Naive B cell (primary cell): ENCODE measurements around the gene OPN1MW2. TPM values are rescaled to one million over a fixed set of nuclear protein-coding genes. Genes with fewer than 3 reads are reported as not detected.
"Not testable (repeated sequence)": the region's sequence is repeated elsewhere in the genome, so short reads cannot be mapped to it uniquely, and the experiment has no call there.

Experiments
- ATAC-seq, 2 donors: fragments of 150-1000 bp; cut with Tn5 transposase; 2 replicates each; pipeline ENCODE4 v1.10.0; 2021; ENCODE audit warnings: low read depth in 2 of 2, mild to moderate bottlenecking in 2 of 2, moderate library complexity in 2 of 2
- DNase-seq: peaks from one replicate; pipeline ENCODE4 v3.0.0; 2022
- H3K27ac Mint-ChIP-seq, 6 donors: one replicate each; pipeline ENCODE4 v1.8.0; 2020 to 2022; ENCODE audit warnings: mild to moderate bottlenecking in 6 of 6, mixed read lengths in 6 of 6, moderate library complexity in 5 of 6, inconsistent platforms in 2 of 6
- H3K27me3 Mint-ChIP-seq, 3 donors: one replicate each; pipeline ENCODE4 v1.8.0; 2021 to 2022; ENCODE audit warnings: mixed read lengths in 3 of 3, mild to moderate bottlenecking in 1 of 3
- H3K36me3 Mint-ChIP-seq, 2 donors: one replicate each; pipeline ENCODE4 v1.8.0; 2020 to 2022; ENCODE audit warnings: mixed read lengths in 2 of 2, inconsistent platforms in 1 of 2, mild to moderate bottlenecking in 1 of 2
- H3K4me1 Mint-ChIP-seq, 3 donors: one replicate each; pipeline ENCODE4 v1.8.0; 2020 to 2022; ENCODE audit warnings: mixed read lengths in 3 of 3, inconsistent platforms in 1 of 3, mild to moderate bottlenecking in 1 of 3, moderate library complexity in 1 of 3
- H3K4me3 Mint-ChIP-seq, 8 donors: one replicate each; pipeline ENCODE4 v1.8.0; 2020 to 2022; ENCODE audit warnings: mild to moderate bottlenecking in 8 of 8, mixed read lengths in 8 of 8, moderate library complexity in 8 of 8, inconsistent platforms in 2 of 8
- H3K9me3 Mint-ChIP-seq, 7 donors: one replicate each; pipeline ENCODE4 v1.8.0; 2020 to 2022; ENCODE audit warnings: mixed read lengths in 7 of 7, mild to moderate bottlenecking in 5 of 7, inconsistent platforms in 2 of 7, moderate library complexity in 1 of 7
- polyA plus RNA-seq, 6 donors: library from polyadenylated mRNA; unstranded; fragments of 300-500 nt; fragmentation: Illumina TruSeq; gene quantifications; one replicate each; pipeline ENCODE4 v1.2.3, GENCODE V29; 2021; ENCODE audit warnings: low read depth in 6 of 6

OPN1MW2 gene
- polyA plus RNA-seq: not detected

GRCh38 chrX:154219456-154219855 lies at the start of gene OPN1MW2:
OPN1MW2 (plus strand) TSS chrX:154219756; CDS start chrX:154219816, 60 bp downstream.
- ATAC-seq, H3K27me3 Mint-ChIP-seq, H3K27ac Mint-ChIP-seq, H3K36me3 Mint-ChIP-seq, H3K9me3 Mint-ChIP-seq, DNase-seq, H3K4me3 Mint-ChIP-seq, H3K4me1 Mint-ChIP-seq: not testable (repeated sequence)

DNA sequence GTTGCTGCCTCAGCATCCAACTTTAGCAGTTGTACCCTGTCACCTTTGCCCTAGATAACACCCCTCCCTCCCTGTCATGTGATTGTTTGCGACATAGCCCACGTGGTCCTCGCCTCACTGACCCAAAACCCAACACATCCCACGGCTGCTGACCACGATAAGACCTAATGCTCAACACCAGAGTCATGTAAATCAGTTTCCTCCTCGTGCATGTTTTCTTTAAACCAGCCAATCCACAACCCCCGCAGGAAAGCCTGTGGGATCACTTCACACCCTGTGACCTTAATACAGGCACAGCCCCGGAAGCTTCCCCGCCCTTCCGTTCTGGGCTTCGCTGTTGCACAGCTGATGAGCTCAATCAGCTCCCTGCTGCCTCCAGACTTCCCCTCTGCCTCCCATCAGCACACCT lies 47.0 kb upstream of the OPN1MW2 start:
- H3K27ac Mint-ChIP-seq: not testable (repeated sequence)

GRCh38 chrX:154174356-154174755 lies 45.2 kb upstream of the OPN1MW2 start:
- H3K27me3 Mint-ChIP-seq, DNase-seq, ATAC-seq, H3K4me1 Mint-ChIP-seq, H3K27ac Mint-ChIP-seq, H3K9me3 Mint-ChIP-seq, H3K4me3 Mint-ChIP-seq, H3K36me3 Mint-ChIP-seq: not testable (repeated sequence)

More for the DNA sequence above, 47.0 kb upstream of the OPN1MW2 start:
- H3K27me3 Mint-ChIP-seq, H3K4me3 Mint-ChIP-seq, DNase-seq, H3K9me3 Mint-ChIP-seq, H3K36me3 Mint-ChIP-seq, H3K4me1 Mint-ChIP-seq: not testable (repeated sequence)
- ATAC-seq: peak; percentile 92 to 94

DNA sequence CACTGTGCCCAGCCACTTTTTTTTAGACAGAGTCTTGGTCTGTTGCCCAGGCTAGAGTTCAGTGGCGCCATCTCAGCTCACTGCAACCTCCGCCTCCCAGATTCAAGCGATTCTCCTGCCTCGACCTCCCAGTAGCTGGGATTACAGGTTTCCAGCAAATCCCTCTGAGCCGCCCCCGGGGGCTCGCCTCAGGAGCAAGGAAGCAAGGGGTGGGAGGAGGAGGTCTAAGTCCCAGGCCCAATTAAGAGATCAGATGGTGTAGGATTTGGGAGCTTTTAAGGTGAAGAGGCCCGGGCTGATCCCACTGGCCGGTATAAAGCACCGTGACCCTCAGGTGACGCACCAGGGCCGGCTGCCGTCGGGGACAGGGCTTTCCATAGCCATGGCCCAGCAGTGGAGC lies 37.3 kb upstream of the OPN1MW2 start, which contains the start of gene OPN1MW:
Gene OPN1MW (plus strand): TSS at position 301 of the 400 bp plus-strand sequence. CDS start 82 bp downstream, at position 383.
- H3K4me1 Mint-ChIP-seq, H3K36me3 Mint-ChIP-seq, H3K4me3 Mint-ChIP-seq, H3K27ac Mint-ChIP-seq, DNase-seq, H3K27me3 Mint-ChIP-seq, H3K9me3 Mint-ChIP-seq, ATAC-seq: not testable (repeated sequence)

DNA sequence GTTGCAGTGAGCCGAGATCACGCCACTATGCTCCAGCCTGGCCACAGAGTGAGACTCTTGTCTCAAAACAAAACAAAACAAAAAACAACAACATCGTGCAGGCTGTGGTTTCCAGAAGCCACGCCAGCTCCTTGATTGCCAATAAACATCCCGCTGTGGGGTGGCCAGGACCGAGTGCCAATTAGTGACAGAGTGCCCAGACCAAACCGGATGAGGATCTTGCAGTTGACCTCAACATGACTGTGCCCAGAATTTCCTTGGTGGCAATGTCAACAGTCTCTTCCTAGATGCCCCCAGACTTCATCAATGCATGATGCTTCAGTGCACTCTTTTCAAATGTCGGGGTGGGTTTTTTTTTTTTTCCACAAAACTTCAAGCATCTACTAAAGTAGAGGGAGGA lies 35.8 kb upstream of the OPN1MW2 start:
- H3K36me3 Mint-ChIP-seq, DNase-seq, ATAC-seq, H3K27ac Mint-ChIP-seq, H3K4me3 Mint-ChIP-seq, H3K4me1 Mint-ChIP-seq, H3K9me3 Mint-ChIP-seq, H3K27me3 Mint-ChIP-seq: not testable (repeated sequence)

DNA sequence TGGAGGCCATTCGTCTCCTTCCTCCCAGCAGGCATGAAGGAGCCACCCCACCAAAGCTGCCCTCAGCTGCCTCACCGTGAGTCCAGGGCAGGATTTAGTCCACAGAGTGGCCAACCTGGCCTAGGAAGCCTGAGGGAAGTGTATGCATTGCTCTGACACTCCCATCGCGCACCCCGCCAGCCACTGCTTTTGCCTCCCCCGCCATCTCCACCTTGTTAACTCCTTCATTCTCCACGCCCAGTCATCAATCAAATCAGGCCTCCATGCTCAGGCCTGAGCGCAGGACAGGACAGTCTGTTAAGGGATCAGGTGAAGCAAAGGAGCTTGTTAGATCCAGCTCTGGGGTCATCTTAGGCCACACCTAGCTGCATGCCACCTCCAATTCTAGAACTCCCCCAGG lies 26.7 kb upstream of the OPN1MW2 start:
- H3K27ac Mint-ChIP-seq, H3K27me3 Mint-ChIP-seq, H3K4me3 Mint-ChIP-seq, DNase-seq, ATAC-seq, H3K9me3 Mint-ChIP-seq, H3K36me3 Mint-ChIP-seq, H3K4me1 Mint-ChIP-seq: not testable (repeated sequence)

GRCh38 chrX:154194316-154194715 lies 25.2 kb upstream of the OPN1MW2 start:
- not testable (repeated sequence) for DNase-seq, H3K27ac Mint-ChIP-seq, H3K4me1 Mint-ChIP-seq, ATAC-seq, H3K36me3 Mint-ChIP-seq, H3K27me3 Mint-ChIP-seq, H3K4me3 Mint-ChIP-seq, H3K9me3 Mint-ChIP-seq

GRCh38 chrX:154196466-154196865 lies 23.1 kb upstream of the OPN1MW2 start:
- H3K36me3 Mint-ChIP-seq, H3K27me3 Mint-ChIP-seq, DNase-seq, H3K27ac Mint-ChIP-seq, H3K4me1 Mint-ChIP-seq, H3K4me3 Mint-ChIP-seq, ATAC-seq, H3K9me3 Mint-ChIP-seq: not testable (repeated sequence)

- not testable (repeated sequence) for H3K4me1 Mint-ChIP-seq, H3K9me3 Mint-ChIP-seq, H3K27ac Mint-ChIP-seq, H3K27me3 Mint-ChIP-seq, DNase-seq, H3K36me3 Mint-ChIP-seq
- peak overlapping the region in 1 of 8 donors; percentile 63 for H3K4me3 Mint-ChIP-seq
- peak; percentile 92 to 93 for ATAC-seq
Observed at GRCh38 chrX:154209670-154210418, 9.7 kb upstream of the OPN1MW2 start.

DNA sequence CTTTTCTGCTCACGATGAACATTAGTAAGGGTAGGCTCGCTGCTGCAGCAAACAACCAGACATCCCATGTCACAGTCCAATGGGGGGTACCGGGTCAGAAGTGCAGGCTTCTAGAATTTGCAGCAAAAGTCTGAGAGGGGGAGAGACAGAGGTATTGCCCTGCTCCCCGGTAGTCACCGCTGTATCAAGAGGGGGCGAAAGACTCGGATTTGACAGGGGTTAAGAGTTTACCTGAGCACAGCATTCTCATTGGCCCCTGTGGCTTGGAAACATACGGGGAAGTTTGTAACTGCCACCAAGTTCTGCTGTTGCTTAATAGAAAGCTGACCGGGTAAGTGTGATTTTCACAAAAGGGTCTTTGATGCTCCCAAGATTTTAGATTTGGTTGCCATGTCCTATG lies 8.5 kb upstream of the OPN1MW2 start:
- H3K27ac Mint-ChIP-seq: peak overlapping the region in 1 of 6 donors; percentile 43
- not testable (repeated sequence) for H3K36me3 Mint-ChIP-seq, H3K4me1 Mint-ChIP-seq, H3K9me3 Mint-ChIP-seq, H3K27me3 Mint-ChIP-seq, ATAC-seq, DNase-seq, H3K4me3 Mint-ChIP-seq

- H3K27me3 Mint-ChIP-seq, H3K27ac Mint-ChIP-seq, ATAC-seq, H3K4me3 Mint-ChIP-seq, H3K4me1 Mint-ChIP-seq, H3K9me3 Mint-ChIP-seq, DNase-seq, H3K36me3 Mint-ChIP-seq: not testable (repeated sequence)
Observed at GRCh38 chrX:154211499-154211898, 8.1 kb upstream of the OPN1MW2 start.

- H3K9me3 Mint-ChIP-seq, ATAC-seq, H3K4me1 Mint-ChIP-seq, H3K36me3 Mint-ChIP-seq, H3K4me3 Mint-ChIP-seq, DNase-seq, H3K27ac Mint-ChIP-seq, H3K27me3 Mint-ChIP-seq: not testable (repeated sequence)
Observed at GRCh38 chrX:154225292-154225691, 5.7 kb downstream of the OPN1MW2 start.

DNA sequence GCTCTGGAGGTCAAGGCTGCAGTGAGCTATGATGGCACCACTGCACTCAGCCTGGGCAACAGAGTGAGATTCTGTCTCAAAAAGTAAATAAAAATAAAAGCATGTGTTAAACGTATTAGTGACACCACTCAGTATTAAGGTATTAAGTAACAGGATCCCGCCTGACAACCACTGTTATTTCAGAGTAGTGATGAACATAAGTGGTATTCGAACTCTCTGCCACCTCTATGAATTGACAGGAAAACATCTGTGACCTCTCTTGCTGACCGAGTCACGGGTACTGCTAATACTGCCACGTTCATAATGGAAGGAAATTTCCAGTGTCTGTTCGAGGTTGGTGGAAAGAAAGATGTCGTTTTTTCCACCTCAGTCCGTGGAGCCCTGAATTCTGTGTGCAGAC lies 7.2 kb downstream of the OPN1MW2 start:
- not testable (repeated sequence) for H3K27me3 Mint-ChIP-seq, ATAC-seq, H3K4me1 Mint-ChIP-seq, H3K4me3 Mint-ChIP-seq, H3K27ac Mint-ChIP-seq, DNase-seq, H3K9me3 Mint-ChIP-seq, H3K36me3 Mint-ChIP-seq

- H3K9me3 Mint-ChIP-seq, DNase-seq, H3K27me3 Mint-ChIP-seq, H3K27ac Mint-ChIP-seq, H3K4me1 Mint-ChIP-seq, H3K36me3 Mint-ChIP-seq, ATAC-seq, H3K4me3 Mint-ChIP-seq: not testable (repeated sequence)
Observed at GRCh38 chrX:154231443-154231842, 11.9 kb downstream of the OPN1MW2 start.

DNA sequence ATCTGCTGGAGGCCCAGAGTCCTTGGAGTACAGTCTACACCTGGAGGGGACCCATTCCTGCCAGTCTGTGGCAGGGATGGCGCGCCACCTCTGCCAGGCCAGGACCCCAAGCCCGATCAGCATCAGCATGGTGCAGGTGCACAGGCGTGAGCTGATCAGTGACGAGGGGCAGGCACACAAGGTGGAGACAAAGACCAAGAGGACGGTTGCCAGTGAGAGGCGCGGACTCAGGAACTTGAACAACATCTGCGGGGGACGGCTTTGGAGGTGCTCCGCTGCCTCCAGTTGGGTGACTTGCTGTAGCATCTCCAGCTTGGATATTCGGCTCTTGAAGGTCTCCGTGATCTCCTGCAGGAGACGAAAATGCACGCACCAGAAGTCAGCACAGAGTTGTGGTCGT lies 14.1 kb downstream of the OPN1MW2 start:
- not testable (repeated sequence) for ATAC-seq, H3K4me1 Mint-ChIP-seq, H3K27ac Mint-ChIP-seq, H3K27me3 Mint-ChIP-seq, H3K9me3 Mint-ChIP-seq, H3K4me3 Mint-ChIP-seq, H3K36me3 Mint-ChIP-seq, DNase-seq
